Transverse colon (tissue), 4 donors: ENCODE results near the gene TRMU. TPM values are rescaled to one million over a fixed set of nuclear protein-coding genes. Genes with fewer than 3 reads are reported as not detected.

Experiments
- DNase-seq: peaks from one replicate; pipeline ENCODE4 v3.0.0-alpha.2; 2019
- H3K27ac ChIP-seq, 4 donors: fragments of 200-600 bp; sonication (generic); 2 replicates each; pipeline ENCODE4 v1.5.1; 2016 to 2018; ENCODE audit warnings: inconsistent platforms in 4 of 4
- H3K27me3 ChIP-seq: fragments of 200-600 bp; sonication (generic); 2 replicates; pipeline ENCODE4 v1.5.1; 2017; ENCODE audit warnings: inconsistent platforms
- H3K36me3 ChIP-seq, 4 donors: fragments of 200-600 bp; sonication (generic); 2 replicates each; pipeline ENCODE4 v1.5.1; 2017 to 2019; ENCODE audit warnings: inconsistent platforms in 4 of 4
- H3K4me1 ChIP-seq, 4 donors: fragments of 200-600 bp; sonication (generic); 2 replicates each; pipeline ENCODE4 v1.5.1; 2017 to 2020; ENCODE audit warnings: inconsistent platforms in 4 of 4
- H3K4me3 ChIP-seq, 4 donors: fragments of 200-600 bp; sonication (generic); 1 replicate in 1 of 4; 2 replicates in 3 of 4; pipeline versions ENCODE4 v1.5.1 to v1.6.1; 2017 to 2019; ENCODE audit warnings: inconsistent platforms in 4 of 4
- H3K9me3 ChIP-seq, 2 donors: fragments of 200-600 bp; sonication (generic); 2 replicates each; pipeline ENCODE4 v1.5.1; 2017 to 2019; ENCODE audit warnings: inconsistent platforms in 2 of 2
- CTCF ChIP-seq, 5 experiments: fragments of 200-600 bp in 3 of 5; fragments of 450-650 bp in 2 of 5; sonication (generic) in 3 of 5; IDR thresholded peaks; 1 replicate in 2 of 5; 2 replicates in 3 of 5; pipeline ENCODE4 v1.5.1; 2016 to 2017; ENCODE audit warnings: antibody characterized with exemption in 5 of 5, inconsistent platforms in 3 of 5, mild to moderate bottlenecking in 2 of 5, moderate library complexity in 1 of 5
- EP300 ChIP-seq: sonication (generic); formaldehyde crosslinking; IDR thresholded peaks from one replicate; pipeline ENCODE4 v1.6.1; 2017; ENCODE audit warnings: antibody characterized with exemption, low read depth
- POLR2A ChIP-seq: fragments of 450-650 bp; IDR thresholded peaks from one replicate; pipeline ENCODE4 v1.6.1; 2016; ENCODE audit warnings: antibody characterized with exemption, mild to moderate bottlenecking, moderate library complexity
- POLR2AphosphoS5 ChIP-seq, 3 donors: sonication (generic); formaldehyde crosslinking; IDR thresholded peaks; one replicate each; pipeline ENCODE4 v1.6.1; 2016; ENCODE audit warnings: antibody characterized with exemption in 3 of 3
- WGBS, 2 donors: methylation state at CpG; one replicate each; pipeline ENCODE4 v1.1.5; 2018; ENCODE audit warnings: low coverage in 1 of 2; 5-methylcytosine and 5-hydroxymethylcytosine counted together
- in situ Hi-C, 4 donors: fragments of 200-750 bp; cut with MboI; loops; one replicate each; pipeline versions ENCODE4 v1.15.0 to v1.15.1; 2017; ENCODE audit warnings: low sequenced_read_pairs in 3 of 4, low pct_ligation_motif_present in 1 of 4, low pct_unique_long_range_greater_than_20kb in 1 of 4
- intact Hi-C: fragments of 100-400 bp; cut with DNase I; formaldehyde crosslinking; loops from one replicate; pipeline ENCODE4 v1.15.1; 2023; ENCODE audit warnings: low total_unique reads
- total RNA-seq, 4 donors: library from RNA; depleted of rRNA; stranded (reverse); fragments of >200 nt; gene quantifications; one replicate each; pipeline ENCODE4 v1.1.0, GENCODE V29; 2016

Gene TRMU
- total RNA-seq, 4 donors from 2014 or later: 33.7 to 90.0 (median 38.5) TPM

- WGBS, 2 donors: 60 to 75% methylated on average over 2 to 7 of the region's 7 CpGs
- in situ Hi-C loops: loop anchor here in 1 of 4 donors (10.0 kb wide), 1 partner anchor 195 kb away; no protein-coding TSS in a partner anchor
- no peaks in the 10 kb centered on the region for H3K27me3 ChIP-seq
- no peak overlapping the region for H3K27ac ChIP-seq
- H3K36me3 ChIP-seq: peaks cover 0 to 77% (median 38%) of the 10 kb centered on the region in 4 donors
- no peak for DNase-seq
- H3K4me3 ChIP-seq: no peak overlapping the region
- no peaks in the 10 kb centered on the region for H3K4me1 ChIP-seq
- intact Hi-C loops: no loop called here
- H3K9me3 ChIP-seq: no peaks in the 10 kb centered on the region
- TF ChIP-seq POLR2AphosphoS5 (IDR thresholded peaks at IDR 0.05) (no peak), CTCF (IDR thresholded peaks at IDR 0.05) (no peak), POLR2A (no peak), EP300 (no peak)
These were observed 14.6 kb downstream of the TRMU start for GRCh38 chr22:46350121-46350520.

- DNase-seq: no peak
- Histone ChIP-seq H3K4me1 (no peaks in the 10 kb centered on the region), H3K27me3 (no peaks in the 10 kb centered on the region), H3K9me3 (no peaks in the 10 kb centered on the region), H3K27ac (no peak overlapping the region), H3K4me3 (no peak overlapping the region), H3K36me3 (peaks cover 0 to 71% (median 35%) of the 10 kb centered on the region in 4 donors)
- TF ChIP-seq EP300: no peak
- no peak for TF ChIP-seq POLR2AphosphoS5 (IDR thresholded peaks at IDR 0.05)
- no peak for TF ChIP-seq CTCF (IDR thresholded peaks at IDR 0.05)
- TF ChIP-seq POLR2A: no peak
- intact Hi-C loops: loop anchor here (1.0 kb wide), 1 partner anchor 216 kb away; no protein-coding TSS in a partner anchor
- in situ Hi-C loops: loop anchor here in 1 of 4 donors (10.0 kb wide), 1 partner anchor 194 kb away; no protein-coding TSS in a partner anchor
- 96 to 100% methylated on average over 5 to 20 of the region's 20 CpGs for WGBS, 2 donors
These were observed 15.1 kb downstream of the TRMU start for GRCh38 chr22:46350646-46351045.

GRCh38 chr22:46351131-46351735, 15.7 kb downstream of the TRMU start:
- Histone ChIP-seq H3K4me3 (no peak overlapping the region), H3K27me3 (no peaks in the 10 kb centered on the region), H3K36me3 (peaks cover 0 to 66% (median 32%) of the 10 kb centered on the region in 4 donors), H3K27ac (no peak overlapping the region), H3K9me3 (no peaks in the 10 kb centered on the region), H3K4me1 (no peaks in the 10 kb centered on the region)
- in situ Hi-C loops: loop anchor here in 1 of 4 donors (10.0 kb wide), 1 partner anchor 194 kb away; no protein-coding TSS in a partner anchor
- TF ChIP-seq POLR2AphosphoS5 (IDR thresholded peaks at IDR 0.05): no peak
- TF ChIP-seq EP300: no peak
- no peak for TF ChIP-seq CTCF (IDR thresholded peaks at IDR 0.05)
- no peak for TF ChIP-seq POLR2A
- DNase-seq: no peak
- intact Hi-C loops: loop anchor here (1.0 kb wide), 1 partner anchor 217 kb away; no protein-coding TSS in a partner anchor
- WGBS, 2 donors: 92 to 95% methylated on average over 10 to 28 of the region's 28 CpGs

GRCh38 chr22:46351767-46352166, 16.3 kb downstream of the TRMU start:
- H3K36me3 ChIP-seq: peaks cover 0 to 62% (median 29%) of the 10 kb centered on the region in 4 donors
- intact Hi-C loops: loop anchor here (1.0 kb wide), 1 partner anchor 217 kb away; no protein-coding TSS in a partner anchor

More at GRCh38 chr22:46351767-46352166, 16.3 kb downstream of the TRMU start:
- H3K4me3 ChIP-seq: no peak overlapping the region
- in situ Hi-C loops: loop anchor here in 1 of 4 donors (10.0 kb wide), 1 partner anchor 193 kb away; no protein-coding TSS in a partner anchor
- H3K4me1 ChIP-seq: no peaks in the 10 kb centered on the region
- 96% methylated on average over 23 of the region's 23 CpGs; no CpG with 5 or more reads in 1 of the 2 donors for WGBS, 2 donors
- no peaks in the 10 kb centered on the region for H3K9me3 ChIP-seq
- TF ChIP-seq POLR2A (no peak), EP300 (no peak), POLR2AphosphoS5 (IDR thresholded peaks at IDR 0.05) (no peak), CTCF (IDR thresholded peaks at IDR 0.05) (no peak)
- H3K27me3 ChIP-seq: no peaks in the 10 kb centered on the region
- no peak for DNase-seq
- no peak overlapping the region for H3K27ac ChIP-seq
